ENCODE results near the gene BCDIN3D.
"Not testable (repeated sequence)": the region's sequence is repeated elsewhere in the genome, so short reads cannot be mapped to it uniquely, and the experiment has no call there.

The BCDIN3D gene

DNA sequence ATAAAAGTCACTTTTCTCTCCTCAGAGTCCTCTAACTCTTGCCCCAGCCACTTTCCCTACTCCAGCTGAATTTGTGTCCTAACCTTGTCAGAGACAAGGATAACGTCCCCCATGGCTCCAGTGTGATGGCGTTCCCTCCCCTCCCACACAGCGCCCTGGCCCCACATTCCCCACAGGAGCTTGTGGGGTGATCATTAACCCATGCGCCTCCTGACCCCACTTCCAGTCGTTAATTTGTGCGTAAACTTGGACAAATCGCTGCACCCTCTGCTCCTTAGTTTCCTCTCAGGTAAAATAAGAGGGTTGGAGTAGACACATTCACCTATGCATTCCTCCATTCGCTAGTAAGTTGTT is 22.9 kb upstream of the BCDIN3D start:
- TF ChIP-seq, protein P1, sequence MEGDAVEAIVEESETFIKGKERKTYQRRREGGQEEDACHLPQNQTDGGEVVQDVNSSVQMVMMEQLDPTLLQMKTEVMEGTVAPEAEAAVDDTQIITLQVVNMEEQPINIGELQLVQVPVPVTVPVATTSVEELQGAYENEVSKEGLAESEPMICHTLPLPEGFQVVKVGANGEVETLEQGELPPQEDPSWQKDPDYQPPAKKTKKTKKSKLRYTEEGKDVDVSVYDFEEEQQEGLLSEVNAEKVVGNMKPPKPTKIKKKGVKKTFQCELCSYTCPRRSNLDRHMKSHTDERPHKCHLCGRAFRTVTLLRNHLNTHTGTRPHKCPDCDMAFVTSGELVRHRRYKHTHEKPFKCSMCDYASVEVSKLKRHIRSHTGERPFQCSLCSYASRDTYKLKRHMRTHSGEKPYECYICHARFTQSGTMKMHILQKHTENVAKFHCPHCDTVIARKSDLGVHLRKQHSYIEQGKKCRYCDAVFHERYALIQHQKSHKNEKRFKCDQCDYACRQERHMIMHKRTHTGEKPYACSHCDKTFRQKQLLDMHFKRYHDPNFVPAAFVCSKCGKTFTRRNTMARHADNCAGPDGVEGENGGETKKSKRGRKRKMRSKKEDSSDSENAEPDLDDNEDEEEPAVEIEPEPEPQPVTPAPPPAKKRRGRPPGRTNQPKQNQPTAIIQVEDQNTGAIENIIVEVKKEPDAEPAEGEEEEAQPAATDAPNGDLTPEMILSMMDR (IDR thresholded peaks at IDR 0.05; ENCODE audit: insufficient read depth, low read depth, low read length, missing control alignments), result no peak
- DNase-seq (ENCODE audit: low read depth), result no peak
- H3K4me3 ChIP-seq (ENCODE audit: low read length), result no peak overlapping the region

DNA sequence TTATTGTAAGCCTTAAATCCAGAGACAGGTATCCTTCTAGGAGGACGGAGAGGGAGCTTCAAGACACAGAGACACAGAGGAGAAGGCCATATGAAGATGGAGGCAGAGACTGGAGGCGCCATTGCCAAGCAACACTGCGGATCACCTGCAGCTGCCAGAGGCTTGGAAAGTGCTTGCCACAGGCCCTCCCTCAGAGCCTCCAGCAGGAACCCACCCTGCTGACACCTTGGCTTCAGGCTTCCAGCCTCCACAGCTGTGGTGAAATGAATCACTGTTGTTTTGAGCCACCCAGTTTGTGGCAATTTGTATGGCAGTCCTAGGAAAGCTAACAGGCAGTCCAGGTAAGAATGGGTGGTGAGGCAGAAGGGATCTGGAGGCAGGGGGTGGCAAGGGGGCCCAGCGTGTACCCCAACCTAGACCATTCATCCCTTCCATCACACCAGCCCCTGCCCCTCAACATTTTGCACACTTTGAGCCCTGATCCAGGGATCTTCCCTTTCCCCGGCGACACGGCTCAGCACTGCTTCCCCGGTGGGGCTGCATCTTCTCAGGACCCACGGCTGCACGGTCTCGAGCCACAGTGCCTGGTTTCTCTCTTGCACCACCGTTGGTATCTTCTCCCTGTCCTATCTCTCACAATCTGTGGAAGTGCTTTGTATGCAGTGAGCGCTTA is 22.3 kb upstream of the BCDIN3D start:
- H3K4me3 ChIP-seq (ENCODE audit: low read length), result no peak overlapping the region
- TF ChIP-seq, protein P1 (IDR thresholded peaks at IDR 0.05; ENCODE audit: insufficient read depth, low read depth, low read length, missing control alignments), result no peak
- no peak for DNase-seq (ENCODE audit: low read depth)

DNA sequence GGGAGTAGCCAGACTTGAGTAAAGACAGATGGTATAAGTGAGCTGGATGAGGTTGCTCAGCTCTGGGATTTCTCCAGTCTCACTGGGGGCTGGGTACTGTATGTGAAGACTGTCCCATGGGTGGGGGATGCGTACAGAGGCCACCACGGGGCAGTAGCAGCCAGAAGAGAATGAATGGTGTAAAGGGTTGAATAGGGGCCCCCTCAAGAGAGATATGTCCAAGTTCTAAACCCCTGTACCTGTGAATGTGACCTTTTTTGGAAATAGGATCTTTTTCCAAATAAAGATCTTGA is 21.8 kb upstream of the BCDIN3D start:
- no peak for DNase-seq (ENCODE audit: low read depth)
- no peak overlapping the region for H3K4me3 ChIP-seq (ENCODE audit: low read length)
- TF ChIP-seq, protein P1 (IDR thresholded peaks at IDR 0.05; ENCODE audit: insufficient read depth, low read depth, low read length, missing control alignments), result no peak

DNA sequence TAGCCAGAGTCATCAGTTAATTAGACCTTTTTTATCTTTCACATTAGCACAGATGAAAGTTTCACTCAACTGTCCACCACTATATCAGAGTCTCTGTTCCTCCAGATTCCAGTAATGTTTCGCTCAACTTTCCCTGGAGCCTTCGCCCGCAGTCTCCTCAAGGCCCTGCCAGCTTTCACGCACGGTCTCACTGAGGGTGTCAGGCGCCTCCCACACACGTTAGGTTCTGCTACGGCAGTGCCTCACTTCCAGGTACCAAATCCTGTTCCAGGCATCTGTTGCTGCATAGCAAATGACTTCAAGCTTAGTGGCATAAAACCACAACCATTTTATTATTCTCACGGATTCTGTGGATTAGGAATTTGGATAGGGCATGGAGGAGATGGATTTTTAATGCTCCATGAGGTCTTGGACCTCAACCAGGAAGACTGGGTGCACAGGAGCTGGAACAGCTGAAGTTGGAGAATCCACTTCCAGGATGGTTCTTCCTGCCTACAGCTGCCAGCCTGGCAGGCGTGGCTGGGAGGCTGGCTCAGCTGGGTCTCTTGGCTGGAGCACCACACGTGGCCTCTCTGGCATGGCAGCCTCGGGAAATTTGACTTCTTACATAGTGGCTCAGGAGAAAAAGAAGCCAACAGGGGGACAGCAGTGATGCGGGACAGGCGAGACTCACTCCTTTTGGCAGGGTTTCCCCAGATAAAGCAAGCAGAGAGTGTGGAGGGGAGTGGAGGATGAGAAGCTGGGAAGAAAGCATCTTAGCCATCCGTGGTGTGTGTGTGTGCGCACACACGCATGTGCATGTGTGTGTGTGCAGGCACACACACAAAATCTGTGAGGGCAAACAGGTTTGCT is 21.3 kb upstream of the BCDIN3D start:
- no peak overlapping the region for H3K4me3 ChIP-seq (ENCODE audit: low read length)
- TF ChIP-seq, protein P1 (IDR thresholded peaks at IDR 0.05; ENCODE audit: insufficient read depth, low read depth, low read length, missing control alignments), result no peak
- DNase-seq (ENCODE audit: low read depth), result no peak

DNA sequence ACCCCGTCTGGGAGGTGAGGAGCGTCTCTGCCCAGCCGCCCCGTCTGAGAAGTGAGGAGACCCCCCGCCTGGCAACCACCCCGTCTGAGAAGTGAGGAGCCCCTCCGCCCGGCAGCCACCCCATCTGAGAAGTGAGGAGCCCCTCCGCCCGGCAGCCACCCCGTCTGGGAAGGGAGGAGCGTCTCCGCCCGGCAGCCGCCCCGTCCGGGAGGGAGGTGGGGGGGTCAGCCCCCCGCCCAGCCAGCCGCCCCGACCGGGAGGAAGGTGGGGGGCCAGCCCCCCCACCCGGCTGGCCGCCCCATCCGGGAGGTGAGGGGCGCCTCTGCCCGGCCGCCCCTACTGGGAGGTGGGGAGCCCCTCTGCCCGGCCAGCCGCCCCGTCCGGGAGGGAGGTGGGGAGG is 18.0 kb upstream of the BCDIN3D start:
- not testable (repeated sequence) for DNase-seq (ENCODE audit: low read depth); H3K4me3 ChIP-seq (ENCODE audit: low read length)

DNA sequence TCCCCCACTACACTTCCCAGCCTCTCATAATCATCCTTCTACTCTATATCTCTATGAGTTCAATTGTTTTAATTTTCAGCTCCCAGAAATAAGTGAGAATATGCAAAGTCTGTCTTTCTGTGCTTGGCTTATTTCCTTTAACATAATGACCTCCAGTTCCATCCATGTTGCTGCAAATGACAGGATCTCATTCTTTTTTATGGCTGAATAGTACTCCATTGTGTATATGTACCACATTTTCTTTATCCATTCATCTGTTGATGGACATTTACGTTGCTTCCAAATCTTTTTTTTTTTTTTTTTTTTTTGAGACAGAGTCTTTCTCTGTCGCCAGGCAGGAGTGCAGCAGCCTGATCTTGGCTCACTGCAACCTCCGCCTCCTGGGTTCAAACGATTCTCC is 13.0 kb upstream of the BCDIN3D start:
- H3K4me3 ChIP-seq (ENCODE audit: low read length); DNase-seq (ENCODE audit: low read depth): not testable (repeated sequence)

DNA sequence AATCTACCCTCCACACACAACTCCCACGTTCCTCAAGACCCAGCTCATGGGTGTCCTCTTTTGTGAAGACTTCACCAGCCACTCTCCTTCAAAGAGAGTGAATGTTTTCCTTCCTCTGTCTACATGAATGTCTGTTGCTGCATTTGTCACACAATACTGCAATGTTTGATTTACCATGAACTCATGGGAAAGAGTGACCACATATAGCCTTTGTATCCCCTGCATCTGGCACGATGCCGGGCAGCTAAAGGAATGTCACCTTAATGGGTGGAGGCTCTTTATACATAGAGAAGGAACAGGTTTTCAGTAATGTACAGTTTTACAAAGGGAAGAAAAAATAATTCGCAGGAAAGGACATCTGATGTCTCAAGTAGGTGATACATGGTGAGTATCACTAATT is 12.1 kb upstream of the BCDIN3D start:
- no peak overlapping the region for H3K4me3 ChIP-seq (ENCODE audit: low read length)
- TF ChIP-seq, protein P1 (IDR thresholded peaks at IDR 0.05; ENCODE audit: insufficient read depth, low read depth, low read length, missing control alignments), result no peak
- DNase-seq (ENCODE audit: low read depth), result no peak

DNA sequence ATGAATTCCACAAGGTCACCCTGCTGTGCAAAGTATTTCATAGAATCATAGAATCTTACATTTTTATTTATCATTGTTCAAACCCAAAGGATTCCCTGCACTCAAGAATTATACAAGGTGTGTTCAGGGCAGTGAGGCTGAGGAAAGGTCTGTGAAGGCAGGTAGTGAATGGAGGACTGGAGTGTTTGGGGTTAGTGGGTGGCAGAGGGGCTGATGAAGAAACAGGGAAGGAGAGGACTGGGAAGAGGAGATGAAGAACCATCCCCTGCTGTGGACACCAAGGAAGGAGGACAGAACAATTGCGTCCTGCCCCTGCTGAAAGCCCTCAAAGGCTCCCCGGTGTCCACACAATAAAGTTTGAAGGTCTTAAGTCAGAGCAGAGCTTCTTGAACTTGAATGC is 10.8 kb upstream of the BCDIN3D start:
- DNase-seq (ENCODE audit: low read depth), result no peak
- no peak overlapping the region for H3K4me3 ChIP-seq (ENCODE audit: low read length)
- TF ChIP-seq, protein P1 (IDR thresholded peaks at IDR 0.05; ENCODE audit: insufficient read depth, low read depth, low read length, missing control alignments), result no peak
